Measurements from ENCODE around the gene KCNJ10. TPM values are rescaled to one million over a fixed set of nuclear protein-coding genes. Genes with fewer than 3 reads are reported as not detected.

The KCNJ10 gene
- total RNA-seq, 1 donor from 2014 or later, result 0.12 TPM

- Mint-ChIP-seq H3K4me3 (ENCODE audit: low read depth) (no peak overlapping the region), H3K9me3 (ENCODE audit: low read depth) (no peaks in the 10 kb centered on the region), H3K27ac (no peak overlapping the region), H3K36me3 (ENCODE audit: insufficient read depth) (no peaks in the 10 kb centered on the region), H3K4me1 (ENCODE audit: low read depth) (peaks cover 2% of the 10 kb centered on the region), H3K27me3 (peaks cover 18% of the 10 kb centered on the region)
- TF ChIP-seq CTCF (IDR thresholded peaks at IDR 0.05; ENCODE audit: unreplicated experiment), result no peak
- DNase-seq (ENCODE audit: low spot score, unreplicated experiment), result no peak
These were observed 47.3 kb downstream of the KCNJ10 start for GRCh38 chr1:160022330-160023310.

GRCh38 chr1:160021376-160022074, 48.4 kb downstream of the KCNJ10 start:
- peaks cover 25% of the 10 kb centered on the region for H3K27me3 Mint-ChIP-seq
- no peaks in the 10 kb centered on the region for H3K36me3 Mint-ChIP-seq (ENCODE audit: insufficient read depth)
- H3K27ac Mint-ChIP-seq, result no peak overlapping the region
- peaks cover 2% of the 10 kb centered on the region for H3K4me1 Mint-ChIP-seq (ENCODE audit: low read depth)
- DNase-seq (ENCODE audit: low spot score, unreplicated experiment), result no peak
- H3K4me3 Mint-ChIP-seq (ENCODE audit: low read depth), result no peak overlapping the region
- H3K9me3 Mint-ChIP-seq (ENCODE audit: low read depth), result no peaks in the 10 kb centered on the region
- TF ChIP-seq CTCF (IDR thresholded peaks at IDR 0.05; ENCODE audit: unreplicated experiment), result no peak

GRCh38 chr1:160020196-160020595, 49.8 kb downstream of the KCNJ10 start:
- Mint-ChIP-seq H3K4me3 (ENCODE audit: low read depth) (no peak overlapping the region), H3K36me3 (ENCODE audit: insufficient read depth) (no peaks in the 10 kb centered on the region)
- DNase-seq (ENCODE audit: low spot score, unreplicated experiment), result no peak

GRCh38 chr1:160018900-160019299, 51.1 kb downstream of the KCNJ10 start:
- Mint-ChIP-seq H3K4me3 (ENCODE audit: low read depth) (no peak overlapping the region), H3K9me3 (ENCODE audit: low read depth) (no peaks in the 10 kb centered on the region), H3K36me3 (ENCODE audit: insufficient read depth) (no peaks in the 10 kb centered on the region), H3K27me3 (peaks cover 25% of the 10 kb centered on the region), H3K27ac (no peak overlapping the region), H3K4me1 (ENCODE audit: low read depth) (peaks cover 1% of the 10 kb centered on the region)
- TF ChIP-seq CTCF (IDR thresholded peaks at IDR 0.05; ENCODE audit: unreplicated experiment), result no peak
- DNase-seq (ENCODE audit: low spot score, unreplicated experiment), result no peak

More at GRCh38 chr1:160020196-160020595, 49.8 kb downstream of the KCNJ10 start:
- H3K9me3 Mint-ChIP-seq (ENCODE audit: low read depth), result no peaks in the 10 kb centered on the region
- H3K4me1 Mint-ChIP-seq (ENCODE audit: low read depth), result peaks cover 2% of the 10 kb centered on the region
- no peak overlapping the region for H3K27ac Mint-ChIP-seq
- H3K27me3 Mint-ChIP-seq, result peaks cover 25% of the 10 kb centered on the region
- no peak for TF ChIP-seq CTCF (IDR thresholded peaks at IDR 0.05; ENCODE audit: unreplicated experiment)

- Mint-ChIP-seq H3K36me3 (ENCODE audit: insufficient read depth) (no peaks in the 10 kb centered on the region), H3K27me3 (peaks cover 20% of the 10 kb centered on the region), H3K4me3 (ENCODE audit: low read depth) (no peak overlapping the region), H3K4me1 (ENCODE audit: low read depth) (peaks cover 7% of the 10 kb centered on the region), H3K27ac (no peak overlapping the region), H3K9me3 (ENCODE audit: low read depth) (no peaks in the 10 kb centered on the region)
- no peak for DNase-seq (ENCODE audit: low spot score, unreplicated experiment)
- no peak for TF ChIP-seq CTCF (IDR thresholded peaks at IDR 0.05; ENCODE audit: unreplicated experiment)
These were observed 51.6 kb downstream of the KCNJ10 start for GRCh38 chr1:160018347-160018746.
